HepG2 (cell line): ENCODE measurements around the gene SRD5A3. TPM values are rescaled to one million over a fixed set of nuclear protein-coding genes. Genes with fewer than 3 reads are reported as not detected.

Experiments
- GTF3A ChIP-seq: sonication (generic); formaldehyde crosslinking; conservative IDR thresholded peaks from 2 replicates; pipeline ENCODE4 v1.4.0; 2020; ENCODE audit warnings: mild to moderate bottlenecking, missing genetic modification reagents
- JARID2 ChIP-seq: sonication (generic); formaldehyde crosslinking; IDR thresholded peaks from 2 replicates; pipeline ENCODE4 v1.8.1; 2023; ENCODE audit warnings: missing genetic modification reagents, inconsistent platforms; ENCODE audit not compliant: insufficient replicate concordance
- JUNB ChIP-seq: sonication (generic); formaldehyde crosslinking; IDR thresholded peaks from 2 replicates; pipeline ENCODE4 v1.8.0; 2022; ENCODE audit warnings: missing genetic modification reagents, mild to moderate bottlenecking, borderline replicate concordance
- MEIS1 ChIP-seq: sonication (generic); formaldehyde crosslinking; IDR thresholded peaks from 2 replicates; pipeline ENCODE4 v1.9.0; 2021; ENCODE audit warnings: mild to moderate bottlenecking, missing genetic modification reagents, moderate library complexity, borderline replicate concordance
- PLSCR1 ChIP-seq: sonication (generic); formaldehyde crosslinking; IDR thresholded peaks from 2 replicates; pipeline ENCODE4 v1.5.0; 2020; ENCODE audit warnings: missing genetic modification reagents, mild to moderate bottlenecking, borderline replicate concordance
- RAD21 ChIP-seq: fragments of 450-650 bp; formaldehyde crosslinking; IDR thresholded peaks from 2 replicates; pipeline ENCODE4 v1.5.0; 2020; ENCODE audit warnings: mild to moderate bottlenecking
- RCOR2 ChIP-seq: IDR thresholded peaks from 2 replicates; pipeline ENCODE4 v1.6.1; 2016; ENCODE audit warnings: missing biosample characterization, missing genetic modification reagents
- RNF2 ChIP-seq: fragments of 450-650 bp; conservative IDR thresholded peaks from 2 replicates; pipeline ENCODE4 v1.6.1; 2016; ENCODE audit warnings: low read depth
- SCMH1 ChIP-seq: sonication (generic); formaldehyde crosslinking; IDR thresholded peaks from 2 replicates; pipeline ENCODE4 v1.9.0; 2021; ENCODE audit warnings: missing genetic modification reagents, mild to moderate bottlenecking, borderline replicate concordance
- SKI ChIP-seq: fragments of 450-650 bp; IDR thresholded peaks from one replicate; pipeline ENCODE4 v1.6.1; 2018; ENCODE audit warnings: mild to moderate bottlenecking; ENCODE audit not compliant: partially characterized antibody
- SRSF1 ChIP-seq: fragments of 200-400 bp; formaldehyde crosslinking; optimal IDR thresholded peaks from 2 replicates; pipeline ENCODE3; 2017; ENCODE audit warnings: mild to moderate bottlenecking, low read depth, low read length, moderate library complexity
- ZFYVE20 ChIP-seq: sonication (generic); formaldehyde crosslinking; IDR thresholded peaks from 2 replicates; pipeline ENCODE4 v1.8.0; 2023; ENCODE audit warnings: low read depth, mild to moderate bottlenecking, moderate library complexity, missing genetic modification reagents, borderline replicate concordance
- ZNF616 ChIP-seq: sonication (generic); formaldehyde crosslinking; IDR thresholded peaks from 2 replicates; pipeline ENCODE4 v1.5.0; 2020; ENCODE audit warnings: low read depth, mild to moderate bottlenecking, missing genetic modification reagents
- ZNF780A ChIP-seq: sonication (generic); formaldehyde crosslinking; IDR thresholded peaks from 2 replicates; pipeline ENCODE4 v1.8.0; 2022; ENCODE audit warnings: mild to moderate bottlenecking, missing genetic modification reagents, moderate library complexity
- ZNF841 ChIP-seq: sonication (generic); formaldehyde crosslinking; IDR thresholded peaks from 2 replicates; pipeline ENCODE4 v1.8.1; 2023; ENCODE audit warnings: missing genetic modification reagents, borderline replicate concordance
- polyA plus RNA-seq, 8 experiments: library from polyadenylated mRNA; depleted of rRNA in 3 of 8; stranded (reverse) in 7 of 8; unstranded in 1 of 8; fragments of >200 nt; fragmentation: Illumina TruSeq in 4 of 8; extraction: Trizol in 4 of 8; gene quantifications; 2 replicates each; pipeline versions ENCODE4 v1.2.1 to v1.2.3, GENCODE V29; 2011 to 2016; ENCODE audit warnings: low read depth in 4 of 8, missing spikeins in 1 of 8, mixed read lengths in 1 of 8; ENCODE audit not compliant: insufficient read depth in 1 of 8
- total RNA-seq, 5 experiments: library from RNA; depleted of rRNA; stranded (reverse); fragments of >200 nt; fragmentation: Illumina TruSeq; extraction: Trizol; gene quantifications; 2 replicates each; pipeline ENCODE4 v1.2.3, GENCODE V29; 2016; ENCODE audit warnings: low read depth in 1 of 5
- TF ChIP-seq, protein P1 (sequence below): sonication (generic); formaldehyde crosslinking; IDR thresholded peaks from 2 replicates; pipeline ENCODE4 v1.8.0; 2022; ENCODE audit warnings: missing genetic modification reagents, mild to moderate bottlenecking, moderate library complexity, borderline replicate concordance
- TF ChIP-seq, protein P2 (sequence below): sonication (generic); formaldehyde crosslinking; IDR thresholded peaks from 2 replicates; pipeline ENCODE4 v1.5.0; 2020; ENCODE audit warnings: missing genetic modification reagents
- TF ChIP-seq, protein P3 (sequence below): sonication (generic); formaldehyde crosslinking; IDR thresholded peaks from 2 replicates; pipeline ENCODE4 v1.8.1; 2023; ENCODE audit warnings: mild to moderate bottlenecking, missing genetic modification reagents
- TF ChIP-seq, protein P4 (sequence below): sonication (generic); formaldehyde crosslinking; IDR thresholded peaks from 2 replicates; pipeline ENCODE4 v1.9.0; 2021; ENCODE audit warnings: missing genetic modification reagents, borderline replicate concordance

The SRD5A3 gene
- total and polyA plus RNA-seq, 2 of the 13 experiments (the other 11 are each of a cell fraction or from before 2014, with no cell fraction given) = 12.4 to 18.4 TPM

- TF ChIP-seq, protein P1, sequence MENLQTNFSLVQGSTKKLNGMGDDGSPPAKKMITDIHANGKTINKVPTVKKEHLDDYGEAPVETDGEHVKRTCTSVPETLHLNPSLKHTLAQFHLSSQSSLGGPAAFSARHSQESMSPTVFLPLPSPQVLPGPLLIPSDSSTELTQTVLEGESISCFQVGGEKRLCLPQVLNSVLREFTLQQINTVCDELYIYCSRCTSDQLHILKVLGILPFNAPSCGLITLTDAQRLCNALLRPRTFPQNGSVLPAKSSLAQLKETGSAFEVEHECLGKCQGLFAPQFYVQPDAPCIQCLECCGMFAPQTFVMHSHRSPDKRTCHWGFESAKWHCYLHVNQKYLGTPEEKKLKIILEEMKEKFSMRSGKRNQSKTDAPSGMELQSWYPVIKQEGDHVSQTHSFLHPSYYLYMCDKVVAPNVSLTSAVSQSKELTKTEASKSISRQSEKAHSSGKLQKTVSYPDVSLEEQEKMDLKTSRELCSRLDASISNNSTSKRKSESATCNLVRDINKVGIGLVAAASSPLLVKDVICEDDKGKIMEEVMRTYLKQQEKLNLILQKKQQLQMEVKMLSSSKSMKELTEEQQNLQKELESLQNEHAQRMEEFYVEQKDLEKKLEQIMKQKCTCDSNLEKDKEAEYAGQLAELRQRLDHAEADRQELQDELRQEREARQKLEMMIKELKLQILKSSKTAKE = no peak
- no peak for TF ChIP-seq JARID2 (CRISPR knock-in tag)
- TF ChIP-seq SRSF1 = no peak
- TF ChIP-seq RCOR2 = no peak
- TF ChIP-seq ZNF616 (CRISPR knock-in tag) = no peak
- TF ChIP-seq RNF2 = peak; percentile 73
- TF ChIP-seq SCMH1 (CRISPR knock-in tag) = no peak
- peak; percentile 93 for TF ChIP-seq RAD21
- TF ChIP-seq ZNF841 (CRISPR knock-in tag) = 0 out of 2 replicates have a peak, but pooled peaks have one; percentile 10
- no peak for TF ChIP-seq GTF3A (CRISPR knock-in tag)
- no peak; the same call in 1 of the 2 replicates for TF ChIP-seq MEIS1 (CRISPR knock-in tag)
- TF ChIP-seq, protein P2, sequence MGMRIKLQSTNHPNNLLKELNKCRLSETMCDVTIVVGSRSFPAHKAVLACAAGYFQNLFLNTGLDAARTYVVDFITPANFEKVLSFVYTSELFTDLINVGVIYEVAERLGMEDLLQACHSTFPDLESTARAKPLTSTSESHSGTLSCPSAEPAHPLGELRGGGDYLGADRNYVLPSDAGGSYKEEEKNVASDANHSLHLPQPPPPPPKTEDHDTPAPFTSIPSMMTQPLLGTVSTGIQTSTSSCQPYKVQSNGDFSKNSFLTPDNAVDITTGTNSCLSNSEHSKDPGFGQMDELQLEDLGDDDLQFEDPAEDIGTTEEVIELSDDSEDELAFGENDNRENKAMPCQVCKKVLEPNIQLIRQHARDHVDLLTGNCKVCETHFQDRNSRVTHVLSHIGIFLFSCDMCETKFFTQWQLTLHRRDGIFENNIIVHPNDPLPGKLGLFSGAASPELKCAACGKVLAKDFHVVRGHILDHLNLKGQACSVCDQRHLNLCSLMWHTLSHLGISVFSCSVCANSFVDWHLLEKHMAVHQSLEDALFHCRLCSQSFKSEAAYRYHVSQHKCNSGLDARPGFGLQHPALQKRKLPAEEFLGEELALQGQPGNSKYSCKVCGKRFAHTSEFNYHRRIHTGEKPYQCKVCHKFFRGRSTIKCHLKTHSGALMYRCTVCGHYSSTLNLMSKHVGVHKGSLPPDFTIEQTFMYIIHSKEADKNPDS (CRISPR knock-in tag) = peak; percentile 83
- TF ChIP-seq JUNB (CRISPR knock-in tag) = no peak
- TF ChIP-seq, protein P3, sequence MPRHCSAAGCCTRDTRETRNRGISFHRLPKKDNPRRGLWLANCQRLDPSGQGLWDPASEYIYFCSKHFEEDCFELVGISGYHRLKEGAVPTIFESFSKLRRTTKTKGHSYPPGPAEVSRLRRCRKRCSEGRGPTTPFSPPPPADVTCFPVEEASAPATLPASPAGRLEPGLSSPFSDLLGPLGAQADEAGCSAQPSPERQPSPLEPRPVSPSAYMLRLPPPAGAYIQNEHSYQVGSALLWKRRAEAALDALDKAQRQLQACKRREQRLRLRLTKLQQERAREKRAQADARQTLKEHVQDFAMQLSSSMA (CRISPR knock-in tag) = peak; percentile 62; the same call in 1 of the 2 replicates
- TF ChIP-seq ZNF780A = no peak; the same call in 1 of the 2 replicates
- TF ChIP-seq, protein P4, sequence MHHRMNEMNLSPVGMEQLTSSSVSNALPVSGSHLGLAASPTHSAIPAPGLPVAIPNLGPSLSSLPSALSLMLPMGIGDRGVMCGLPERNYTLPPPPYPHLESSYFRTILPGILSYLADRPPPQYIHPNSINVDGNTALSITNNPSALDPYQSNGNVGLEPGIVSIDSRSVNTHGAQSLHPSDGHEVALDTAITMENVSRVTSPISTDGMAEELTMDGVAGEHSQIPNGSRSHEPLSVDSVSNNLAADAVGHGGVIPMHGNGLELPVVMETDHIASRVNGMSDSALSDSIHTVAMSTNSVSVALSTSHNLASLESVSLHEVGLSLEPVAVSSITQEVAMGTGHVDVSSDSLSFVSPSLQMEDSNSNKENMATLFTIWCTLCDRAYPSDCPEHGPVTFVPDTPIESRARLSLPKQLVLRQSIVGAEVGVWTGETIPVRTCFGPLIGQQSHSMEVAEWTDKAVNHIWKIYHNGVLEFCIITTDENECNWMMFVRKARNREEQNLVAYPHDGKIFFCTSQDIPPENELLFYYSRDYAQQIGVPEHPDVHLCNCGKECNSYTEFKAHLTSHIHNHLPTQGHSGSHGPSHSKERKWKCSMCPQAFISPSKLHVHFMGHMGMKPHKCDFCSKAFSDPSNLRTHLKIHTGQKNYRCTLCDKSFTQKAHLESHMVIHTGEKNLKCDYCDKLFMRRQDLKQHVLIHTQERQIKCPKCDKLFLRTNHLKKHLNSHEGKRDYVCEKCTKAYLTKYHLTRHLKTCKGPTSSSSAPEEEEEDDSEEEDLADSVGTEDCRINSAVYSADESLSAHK (CRISPR knock-in tag) = no peak
- TF ChIP-seq SKI = no peak
- 0 out of 2 replicates have a peak, but pooled peaks have one; percentile 57 for TF ChIP-seq ZFYVE20 (CRISPR knock-in tag)
- no peak for TF ChIP-seq PLSCR1 (CRISPR knock-in tag)
Measured at GRCh38 chr4:55345980-55346850, at the start of gene SRD5A3 (continued).
